Fibroblast of pulmonary artery (primary cell): ENCODE results near the gene C9orf50.
"Not testable (repeated sequence)": the region's sequence is repeated elsewhere in the genome, so short reads cannot be mapped to it uniquely, and the experiment has no call there.

ENCODE experiments used
- DNase-seq: peaks from one replicate; pipeline ENCODE4 v3.0.0-alpha.2; 2010; ENCODE audit warnings: low read depth
- H3K4me3 ChIP-seq: replicated peaks from 2 replicates; pipeline ENCODE4 v1.5.1; 2011; ENCODE audit warnings: low read depth, mild to moderate bottlenecking, control low read depth, low read length, moderate library complexity
- TF ChIP-seq, protein P1 (sequence below): IDR thresholded peaks from 2 replicates; pipeline ENCODE4 v1.5.1; 2011; ENCODE audit warnings: mild to moderate bottlenecking, control low read depth, low read length, inconsistent platforms; ENCODE audit errors: missing control alignments

Gene C9orf50

DNA sequence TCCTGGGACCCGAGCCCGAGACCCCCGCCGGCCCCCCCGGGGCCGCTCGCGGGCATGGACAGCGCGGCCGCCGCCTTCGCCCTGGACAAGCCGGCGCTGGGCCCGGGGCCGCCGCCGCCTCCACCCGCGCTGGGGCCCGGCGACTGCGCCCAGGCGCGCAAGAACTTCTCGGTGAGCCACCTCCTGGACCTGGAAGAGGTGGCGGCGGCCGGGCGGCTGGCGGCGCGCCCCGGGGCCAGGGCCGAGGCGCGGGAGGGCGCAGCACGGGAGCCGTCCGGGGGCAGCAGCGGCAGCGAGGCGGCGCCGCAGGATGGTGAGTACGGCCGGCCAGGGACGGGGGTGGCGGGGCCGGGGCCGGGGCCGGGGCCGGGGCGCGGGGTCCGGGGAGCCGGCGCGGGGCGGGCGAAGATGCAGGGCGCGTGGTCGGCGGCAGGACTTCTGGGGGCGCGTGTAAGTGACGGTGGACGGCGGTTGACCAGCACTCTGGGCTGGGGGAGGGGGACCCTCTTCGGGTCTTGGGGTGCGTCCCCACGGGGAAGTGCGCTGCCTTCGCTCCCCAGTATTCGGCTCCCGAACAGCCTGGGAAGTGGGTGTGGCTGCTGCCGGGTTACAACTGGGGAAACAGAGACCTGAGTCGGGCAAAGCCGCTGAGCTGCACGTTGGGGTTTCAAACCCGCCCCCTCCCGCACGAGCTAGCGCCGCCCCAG lies 45.1 kb upstream of the C9orf50 start:
- TF ChIP-seq, protein P1, sequence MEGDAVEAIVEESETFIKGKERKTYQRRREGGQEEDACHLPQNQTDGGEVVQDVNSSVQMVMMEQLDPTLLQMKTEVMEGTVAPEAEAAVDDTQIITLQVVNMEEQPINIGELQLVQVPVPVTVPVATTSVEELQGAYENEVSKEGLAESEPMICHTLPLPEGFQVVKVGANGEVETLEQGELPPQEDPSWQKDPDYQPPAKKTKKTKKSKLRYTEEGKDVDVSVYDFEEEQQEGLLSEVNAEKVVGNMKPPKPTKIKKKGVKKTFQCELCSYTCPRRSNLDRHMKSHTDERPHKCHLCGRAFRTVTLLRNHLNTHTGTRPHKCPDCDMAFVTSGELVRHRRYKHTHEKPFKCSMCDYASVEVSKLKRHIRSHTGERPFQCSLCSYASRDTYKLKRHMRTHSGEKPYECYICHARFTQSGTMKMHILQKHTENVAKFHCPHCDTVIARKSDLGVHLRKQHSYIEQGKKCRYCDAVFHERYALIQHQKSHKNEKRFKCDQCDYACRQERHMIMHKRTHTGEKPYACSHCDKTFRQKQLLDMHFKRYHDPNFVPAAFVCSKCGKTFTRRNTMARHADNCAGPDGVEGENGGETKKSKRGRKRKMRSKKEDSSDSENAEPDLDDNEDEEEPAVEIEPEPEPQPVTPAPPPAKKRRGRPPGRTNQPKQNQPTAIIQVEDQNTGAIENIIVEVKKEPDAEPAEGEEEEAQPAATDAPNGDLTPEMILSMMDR = no peak
- DNase-seq = no peak
- H3K4me3 ChIP-seq = no peak overlapping the region

DNA sequence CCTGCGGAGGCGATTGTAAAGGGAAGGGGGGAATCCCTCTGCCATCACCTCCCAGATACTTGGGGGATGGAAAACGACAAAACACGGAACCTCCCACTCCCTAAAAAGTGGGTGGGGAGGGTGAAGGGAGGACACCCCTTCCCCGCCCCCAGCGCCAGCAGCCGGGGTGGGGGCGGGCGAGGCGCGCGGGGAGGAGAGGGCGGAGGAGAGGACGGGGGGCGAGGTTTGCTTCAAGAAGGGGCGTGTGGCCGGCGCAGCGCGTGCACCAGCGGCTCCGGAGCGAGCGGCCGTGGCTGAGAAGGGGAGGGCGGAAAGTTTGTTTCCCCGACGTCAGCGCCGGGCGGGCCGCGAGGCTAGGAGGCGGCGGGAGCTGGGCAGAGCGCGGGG lies 44.5 kb upstream of the C9orf50 start, which contains the start of gene PRRX2:
TSS of gene PRRX2 (plus strand) at position 259 of the 387 bp plus-strand sequence. CDS start 221 bp downstream, outside the sequence.
- TF ChIP-seq, protein P1 = no peak
- no peak within 1 kb of the TSS for H3K4me3 ChIP-seq
- DNase-seq = no peak

DNA sequence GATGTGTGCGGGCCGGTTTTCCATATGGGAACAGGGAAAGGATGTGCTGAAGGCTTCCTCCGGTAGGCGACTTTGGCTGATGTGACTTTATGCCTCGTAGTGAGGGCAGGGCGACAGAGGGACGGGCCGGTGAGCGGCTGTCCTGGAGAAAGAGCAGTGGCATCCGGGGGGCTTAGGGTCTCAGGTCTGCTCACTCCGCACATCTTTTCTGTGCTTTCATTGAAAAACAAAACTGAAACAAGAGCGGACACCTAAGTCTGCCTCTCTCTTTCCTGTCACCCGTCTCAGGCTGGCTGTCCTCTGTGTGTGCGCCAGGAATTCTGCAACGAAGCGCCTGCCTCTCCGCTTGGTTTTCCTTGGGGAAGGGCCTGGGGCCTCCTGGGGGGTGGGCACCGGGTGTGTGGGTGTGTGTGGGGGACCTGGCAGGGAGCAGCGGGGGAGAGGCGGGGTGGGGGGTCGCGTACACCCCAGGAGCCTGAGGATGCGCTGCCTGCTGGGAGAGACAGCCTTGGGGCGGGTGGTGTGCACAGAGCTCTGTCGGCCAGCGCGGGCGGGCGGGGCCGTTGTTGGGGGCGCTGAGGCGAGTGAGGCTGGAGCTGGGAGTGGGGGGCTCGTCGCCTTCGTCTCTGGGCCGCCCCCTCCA lies 44.0 kb upstream of the C9orf50 start:
- no peak overlapping the region for H3K4me3 ChIP-seq
- no peak for DNase-seq
- TF ChIP-seq, protein P1 = no peak

DNA sequence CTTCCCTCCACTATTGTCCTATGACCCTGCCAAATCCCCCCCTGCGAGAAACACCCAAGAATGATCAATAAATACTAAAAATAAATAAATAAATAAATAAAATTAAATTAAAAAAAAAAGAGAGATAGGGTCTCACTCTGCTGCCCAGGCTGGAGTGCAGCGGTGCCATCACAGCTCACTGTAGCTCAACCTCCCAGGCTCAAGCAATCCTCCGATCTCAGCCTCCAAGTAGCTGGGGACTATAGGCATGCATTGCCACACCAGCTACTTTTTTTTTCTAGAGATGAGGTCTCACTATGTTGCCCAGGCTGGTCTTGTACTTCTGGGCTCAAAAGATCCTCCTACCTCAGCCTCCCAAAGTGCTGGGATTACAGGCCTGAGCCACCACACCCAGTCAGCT lies 41.3 kb upstream of the C9orf50 start:
- not testable (repeated sequence) for DNase-seq, H3K4me3 ChIP-seq

DNA sequence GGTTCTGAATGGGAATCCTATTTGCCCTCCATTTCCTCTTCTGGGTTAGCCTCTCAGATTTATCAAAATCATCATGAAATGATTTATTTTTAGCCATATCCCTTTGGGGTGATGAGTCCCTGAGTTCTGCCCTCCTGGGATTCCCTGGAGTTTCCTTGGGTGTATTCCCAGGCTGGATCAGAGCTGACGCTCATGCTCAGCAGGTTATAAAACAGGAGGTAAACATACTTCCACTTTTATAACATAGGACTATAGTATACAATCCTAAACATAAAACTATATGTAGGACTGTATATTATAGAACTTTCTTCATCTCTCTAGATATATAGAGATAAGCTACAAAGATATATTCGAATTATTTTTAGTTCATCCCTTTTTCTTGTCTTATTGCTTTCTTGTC lies 40.1 kb upstream of the C9orf50 start:
- H3K4me3 ChIP-seq = no peak overlapping the region
- no peak for DNase-seq
- TF ChIP-seq, protein P1 = no peak

DNA sequence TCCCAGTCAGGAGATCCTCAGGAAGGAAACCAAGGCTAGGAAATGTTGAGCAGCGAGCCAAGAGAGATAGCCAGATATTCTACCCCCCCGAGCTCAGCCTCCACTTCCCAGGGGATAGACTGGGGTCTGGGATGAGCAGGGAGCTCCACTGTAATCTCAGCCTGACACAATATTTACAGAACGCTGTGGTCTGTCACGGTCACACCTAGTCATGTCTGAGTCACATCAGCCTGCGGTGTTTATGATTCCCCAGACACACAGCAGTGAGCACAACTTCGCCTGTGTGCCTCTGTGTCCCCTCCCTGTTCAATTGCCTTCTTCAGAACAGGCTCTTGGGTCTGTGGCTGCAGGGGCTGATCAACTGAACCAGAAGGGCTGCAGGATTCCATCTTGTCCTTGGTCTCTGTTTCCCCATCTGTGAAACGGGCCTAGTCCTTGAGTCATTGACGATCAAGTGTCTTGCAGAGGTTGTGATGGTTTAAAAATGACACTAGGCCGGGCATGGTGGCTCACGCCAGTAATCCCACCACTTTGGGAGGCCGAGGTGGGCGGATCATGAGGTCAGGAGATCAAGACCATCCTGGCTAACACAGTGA lies 36.0 kb upstream of the C9orf50 start:
- TF ChIP-seq, protein P1 = no peak
- no peak overlapping the region for H3K4me3 ChIP-seq
- DNase-seq = no peak

DNA sequence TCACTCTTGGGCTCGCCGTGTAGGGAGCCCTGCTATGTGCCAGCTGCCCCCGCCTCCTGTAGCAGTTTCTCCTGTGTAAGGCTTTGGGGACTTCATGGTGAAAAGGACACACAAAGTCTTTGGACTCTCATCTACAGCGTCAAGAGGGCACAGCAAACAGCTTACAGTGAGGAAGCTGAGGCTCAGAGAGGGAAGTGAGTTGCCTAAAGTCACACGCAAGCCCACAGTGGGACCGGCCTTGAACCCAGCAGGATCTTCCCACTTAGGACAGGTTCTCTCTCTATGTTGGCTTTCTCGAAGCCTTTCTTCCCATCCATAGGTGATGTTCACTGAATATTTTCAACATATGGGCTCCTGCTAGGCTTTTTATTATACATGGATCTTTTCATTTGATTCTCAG lies 34.8 kb upstream of the C9orf50 start:
- TF ChIP-seq, protein P1 = no peak
- no peak overlapping the region for H3K4me3 ChIP-seq
- DNase-seq = no peak
